GM12864 (cell line): ENCODE data around the gene KDM4B.
A peak's percentile ranks its signal among the peaks of the same experiment; 100 is the strongest.

ENCODE experiments used
- DNase-seq: peaks from one replicate; pipeline ENCODE4 v3.0.0-alpha.2; 2011; ENCODE audit warnings: low read depth
- H3K4me3 ChIP-seq: 2 replicates; pipeline ENCODE4 v1.5.1; 2011; ENCODE audit warnings: mild to moderate bottlenecking, low read depth, low read length, control low read depth
- TF ChIP-seq, protein P1 (sequence below): IDR thresholded peaks from 2 replicates; pipeline ENCODE4 v1.5.1; 2011; ENCODE audit warnings: low read depth, mild to moderate bottlenecking, moderate library complexity, low read length, control low read depth, inconsistent platforms; ENCODE audit errors: missing control alignments

KDM4B gene

DNA sequence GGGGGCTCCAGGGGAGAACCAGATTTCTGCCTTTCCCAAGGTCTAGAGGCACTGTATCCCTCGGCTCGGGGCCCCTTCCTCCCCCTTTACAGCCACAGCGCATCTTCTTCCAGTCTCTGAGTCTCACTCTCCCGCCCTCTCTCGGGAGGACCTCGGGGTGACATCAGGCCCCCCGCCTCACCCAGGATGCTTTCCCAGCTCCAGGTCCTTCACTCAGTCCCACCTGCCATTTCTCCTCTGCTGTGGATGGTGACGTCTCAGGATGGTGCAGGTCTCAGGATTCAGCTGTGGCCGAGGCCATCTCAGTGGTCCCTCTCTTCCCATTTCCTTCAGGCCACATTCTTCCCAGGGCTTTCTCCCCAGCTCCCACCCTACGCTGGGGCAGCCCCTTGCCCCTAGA, 13.6 kb upstream of the KDM4B start:
- no peak overlapping the region for H3K4me3 ChIP-seq
- TF ChIP-seq, protein P1, sequence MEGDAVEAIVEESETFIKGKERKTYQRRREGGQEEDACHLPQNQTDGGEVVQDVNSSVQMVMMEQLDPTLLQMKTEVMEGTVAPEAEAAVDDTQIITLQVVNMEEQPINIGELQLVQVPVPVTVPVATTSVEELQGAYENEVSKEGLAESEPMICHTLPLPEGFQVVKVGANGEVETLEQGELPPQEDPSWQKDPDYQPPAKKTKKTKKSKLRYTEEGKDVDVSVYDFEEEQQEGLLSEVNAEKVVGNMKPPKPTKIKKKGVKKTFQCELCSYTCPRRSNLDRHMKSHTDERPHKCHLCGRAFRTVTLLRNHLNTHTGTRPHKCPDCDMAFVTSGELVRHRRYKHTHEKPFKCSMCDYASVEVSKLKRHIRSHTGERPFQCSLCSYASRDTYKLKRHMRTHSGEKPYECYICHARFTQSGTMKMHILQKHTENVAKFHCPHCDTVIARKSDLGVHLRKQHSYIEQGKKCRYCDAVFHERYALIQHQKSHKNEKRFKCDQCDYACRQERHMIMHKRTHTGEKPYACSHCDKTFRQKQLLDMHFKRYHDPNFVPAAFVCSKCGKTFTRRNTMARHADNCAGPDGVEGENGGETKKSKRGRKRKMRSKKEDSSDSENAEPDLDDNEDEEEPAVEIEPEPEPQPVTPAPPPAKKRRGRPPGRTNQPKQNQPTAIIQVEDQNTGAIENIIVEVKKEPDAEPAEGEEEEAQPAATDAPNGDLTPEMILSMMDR, result no peak
- no peak for DNase-seq

DNA sequence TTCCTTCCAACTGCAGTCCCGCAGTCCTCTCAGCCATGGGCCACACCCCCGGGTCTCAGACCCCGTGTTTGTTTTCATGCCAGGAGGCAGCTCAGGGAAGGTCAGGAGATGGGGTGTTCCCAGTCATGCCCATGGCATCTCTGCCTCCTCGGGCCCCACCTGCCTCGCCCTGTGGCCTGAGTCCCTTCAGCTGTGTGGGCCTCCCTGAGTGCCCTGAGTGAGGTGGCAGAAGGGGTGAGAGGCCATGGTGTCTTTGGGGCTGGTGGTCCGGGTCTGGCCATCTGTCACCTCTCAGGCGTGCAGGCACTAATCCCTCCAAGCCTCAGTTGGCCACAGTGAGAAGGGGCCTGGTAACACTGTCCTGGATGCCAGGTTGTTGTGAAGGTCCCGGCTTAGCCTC, 10.9 kb upstream of the KDM4B start:
- H3K4me3 ChIP-seq, result no peak overlapping the region
- no peak for DNase-seq
- TF ChIP-seq, protein P1, result no peak

DNA sequence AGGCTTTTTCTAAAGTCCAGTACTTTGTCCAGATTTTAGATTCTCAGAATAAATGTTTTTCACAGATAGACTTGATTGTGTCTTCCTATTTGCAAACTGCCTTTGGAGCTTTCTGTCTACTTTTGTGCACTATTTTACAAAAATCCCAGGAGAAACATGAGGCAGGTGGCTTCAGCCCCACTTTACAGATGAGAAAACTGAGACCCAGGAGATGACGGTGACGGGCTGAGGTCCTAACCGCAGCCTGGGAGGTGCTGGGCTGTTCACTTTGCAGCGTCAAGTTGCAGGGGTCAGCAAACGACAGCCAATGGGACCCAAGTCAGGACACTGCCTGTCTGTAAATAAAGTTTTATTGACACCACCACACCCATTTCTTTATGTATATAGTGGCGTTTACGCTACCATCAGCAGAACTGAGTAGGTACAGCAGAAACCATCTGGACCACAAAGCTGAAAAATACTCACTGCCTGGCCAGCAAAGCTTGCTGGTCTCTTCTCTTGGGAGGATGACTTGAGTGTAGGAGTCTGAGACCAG, 6.8 kb upstream of the KDM4B start:
- DNase-seq, result no peak
- H3K4me3 ChIP-seq, result no peak overlapping the region
- TF ChIP-seq, protein P1, result no peak

DNA sequence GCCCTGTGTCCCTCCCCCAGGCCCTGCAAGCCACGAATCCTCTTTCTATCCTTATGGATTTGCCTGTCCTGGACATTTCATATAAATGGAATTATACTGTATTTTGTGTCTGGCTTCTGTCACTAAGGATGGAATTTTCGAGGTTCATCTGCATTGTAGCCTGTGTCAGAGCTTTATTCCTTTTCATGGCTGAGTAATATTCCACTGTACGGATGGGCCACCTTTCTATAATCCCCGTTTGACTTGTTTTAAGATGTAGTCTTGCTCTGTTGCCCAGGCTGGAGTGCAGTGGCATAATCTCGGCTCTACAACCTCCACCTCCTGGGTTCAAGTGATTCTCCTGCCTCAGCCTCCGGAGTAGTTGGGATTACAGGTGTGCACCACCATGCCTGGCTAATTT, 3.9 kb upstream of the KDM4B start:
- TF ChIP-seq, protein P1, result no peak
- H3K4me3 ChIP-seq, result no peak overlapping the region
- no peak for DNase-seq

DNA sequence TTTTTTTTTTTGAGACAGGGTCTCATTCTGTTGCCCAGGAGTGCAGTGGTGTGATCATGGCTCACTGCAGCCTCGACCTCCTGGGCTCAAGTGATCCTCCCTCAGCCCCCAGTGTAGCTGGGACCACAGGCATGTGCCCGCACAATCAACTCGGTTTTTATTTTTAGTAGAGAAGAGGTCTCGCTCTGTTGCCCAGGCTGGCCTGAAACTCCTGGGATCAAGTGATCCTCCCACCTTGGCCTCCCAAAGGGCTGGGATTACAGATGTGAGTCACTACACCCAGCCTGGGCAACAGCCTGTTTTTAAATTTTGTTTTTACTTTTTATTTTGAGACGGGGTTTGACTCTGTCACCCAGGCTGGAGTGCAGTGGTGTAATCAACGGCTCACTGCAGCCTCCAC, 2.3 kb upstream of the KDM4B start:
- TF ChIP-seq, protein P1, result no peak
- no peak for DNase-seq
- no peak overlapping the region for H3K4me3 ChIP-seq

DNA sequence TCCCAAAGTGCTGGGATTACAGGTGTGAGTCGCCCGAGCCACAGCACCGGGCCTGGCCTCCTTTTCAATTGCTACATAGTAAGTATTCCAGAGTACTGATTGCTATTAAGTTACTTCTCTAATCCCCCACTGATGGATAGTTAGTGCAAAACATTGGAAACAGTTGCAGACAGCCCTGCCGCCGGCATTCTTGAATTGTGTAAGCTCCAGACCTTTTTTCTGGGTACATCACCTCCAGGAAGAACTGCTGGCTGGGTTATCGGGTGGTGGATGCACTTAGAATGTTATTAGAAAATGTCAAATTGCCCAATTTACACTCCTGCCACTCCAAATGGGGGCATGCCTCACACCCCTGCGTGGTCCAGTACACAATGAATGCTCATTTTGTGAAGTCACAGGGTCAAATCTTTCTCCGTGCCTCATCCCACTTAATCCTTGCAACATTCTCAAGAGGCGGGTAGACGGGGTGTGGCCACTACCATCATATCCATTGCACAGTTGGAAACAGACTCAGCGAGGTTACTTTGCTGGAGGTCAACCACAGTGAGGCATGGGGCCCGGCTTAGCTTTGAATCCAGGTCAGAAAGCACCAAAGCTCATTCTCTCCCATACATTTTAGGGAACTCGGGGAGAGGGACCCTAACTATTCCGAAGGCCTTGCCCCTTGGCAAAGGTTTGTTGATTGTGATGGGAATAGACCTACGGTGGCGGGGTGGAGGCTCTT, 1.0 kb upstream of the KDM4B start:
- TF ChIP-seq, protein P1, result no peak
- DNase-seq, result no peak

DNA sequence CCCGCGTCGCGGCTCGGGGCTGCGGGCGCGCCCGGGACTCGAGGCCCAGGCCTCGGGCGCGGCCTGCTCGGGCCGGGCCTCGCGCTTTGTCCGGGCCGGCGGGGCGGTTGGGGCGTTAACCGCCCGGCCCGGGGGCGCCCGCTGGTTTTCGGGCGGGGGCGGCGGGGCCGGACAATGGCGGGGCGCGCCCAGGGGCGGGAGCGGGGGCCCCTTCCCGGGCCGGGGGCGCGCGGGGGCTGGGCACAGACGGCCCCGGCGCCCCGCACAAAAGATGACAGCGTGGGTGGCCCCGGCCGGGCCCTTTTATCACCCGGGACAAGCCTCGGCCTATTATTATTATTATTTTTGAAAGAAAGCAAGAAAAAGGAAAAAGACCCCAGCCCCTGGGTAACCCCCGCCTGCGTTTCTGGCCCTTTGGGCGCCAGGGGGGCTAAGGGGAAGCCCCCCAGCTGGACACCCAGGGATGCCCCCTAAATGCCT, 419 bp downstream of the KDM4B start:
- TF ChIP-seq, protein P1, result no peak
- H3K4me3 ChIP-seq, result peak overlapping the region; percentile 86
- DNase-seq, result no peak

More for the DNA sequence above, 1.0 kb upstream of the KDM4B start:
- H3K4me3 ChIP-seq, result peak overlapping the region; percentile 40
